ENCODE data around the gene B3GALNT2.

GRCh38 chr1:235441159-235441685 lies 63.0 kb downstream of the B3GALNT2 start:
- TF ChIP-seq CTCF (optimal IDR thresholded peaks at IDR 0.05 in 1 of 3, IDR thresholded peaks at IDR 0.05 in 1 of 3, conservative IDR thresholded peaks at IDR 0.05 in 1 of 3; ENCODE audit: extremely low read depth in 1 of 3, insufficient read depth in 2 of 3, low read length in 3 of 3) (no peak), EZH2 (IDR thresholded peaks at IDR 0.05; ENCODE audit: low read length) (no peak)
